Activated CD8-positive, alpha-beta memory T cell treated with anti-CD3 and anti-CD28 coated beads for 36 hours (primary cell): Measurements from ENCODE around the gene RHEB. TPM values are rescaled to one million over a fixed set of nuclear protein-coding genes. Genes with fewer than 3 reads are reported as not detected.

Source experiments
- CTCF ChIA-PET: fragments of 350-600 bp; sonication (Branson Sonifier 250); formaldehyde crosslinking; loops from one replicate; lab custom pipeline; 2021; ENCODE audit warnings: antibody characterized with exemption; lab: Charles Lee
- POLR2A ChIA-PET: fragments of 350-600 bp; sonication (Branson Sonifier 250); formaldehyde crosslinking; loops from one replicate; lab custom pipeline; 2021; ENCODE audit warnings: antibody characterized with exemption; lab: Charles Lee
- total RNA-seq, 2 experiments: library from RNA; stranded (reverse); gene quantifications; one replicate each; pipeline ENCODE4 v1.2.3, GENCODE V29; 2021

RHEB gene
- total RNA-seq, 2 experiments from 2014 or later = 49.4 to 51.2 TPM

GRCh38 chr7:151487228-151487627 is 32.5 kb downstream of the RHEB start:
- ChIA-PET CTCF (no interaction called here), POLR2A (no interaction called here)

- ChIA-PET POLR2A (no interaction called here), CTCF (interaction anchor here (1.1 kb wide), 1 partner anchor 12 kb away, joined by 3 read pairs; no protein-coding TSS in a partner anchor)
Observed at GRCh38 chr7:151486074-151486473, 33.6 kb downstream of the RHEB start.

DNA sequence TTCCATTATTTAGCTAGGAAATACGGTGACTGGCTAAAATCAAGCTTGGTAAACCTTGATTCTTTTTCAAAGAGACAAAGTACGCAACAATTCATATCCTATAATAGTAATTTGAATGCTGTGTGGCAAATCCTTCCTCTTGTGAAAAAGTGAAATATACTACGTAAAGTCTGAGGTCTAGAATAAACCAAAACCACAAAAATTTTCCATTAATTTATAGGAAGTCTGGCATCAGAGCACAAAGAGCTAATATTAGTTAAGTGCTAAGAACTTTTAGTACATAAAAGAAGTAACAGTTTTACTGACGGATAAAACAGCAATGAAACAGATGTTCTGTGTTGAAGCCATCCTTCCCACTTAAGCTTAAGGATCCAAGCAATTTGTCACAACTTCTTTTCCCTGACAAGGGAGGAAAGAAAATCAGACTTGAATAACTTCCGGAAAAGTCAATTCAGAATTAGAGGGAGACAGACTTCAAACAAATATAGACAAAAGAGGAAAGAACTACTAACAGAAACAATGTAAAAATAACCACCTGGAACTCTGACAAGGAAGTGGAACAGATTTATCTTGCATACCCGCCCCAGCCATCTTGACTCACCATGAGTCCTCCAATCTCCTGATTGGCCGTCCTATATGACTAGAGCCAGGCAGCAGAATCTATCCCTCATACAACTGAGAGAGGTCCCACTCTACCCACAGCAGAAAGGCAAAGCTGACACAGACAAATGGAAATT is 34.6 kb downstream of the RHEB start:
- ChIA-PET CTCF (no interaction called here), POLR2A (no interaction called here)

GRCh38 chr7:151483711-151483983 is 36.0 kb downstream of the RHEB start:
- CTCF ChIA-PET = no interaction called here
- POLR2A ChIA-PET = no interaction called here

- ChIA-PET CTCF (interaction anchor here (1.5 kb wide), 1 partner anchor 14 kb away, joined by 6 read pairs; no protein-coding TSS in a partner anchor), POLR2A (no interaction called here)
Observed at GRCh38 chr7:151482883-151483710, 36.6 kb downstream of the RHEB start.

GRCh38 chr7:151481650-151482505 is 37.8 kb downstream of the RHEB start:
- ChIA-PET CTCF (interaction anchor here (0.6 to 1.5 kb wide), 2 partner anchors 15 to 101 kb away, joined by 3 to 6 read pairs; no protein-coding TSS in a partner anchor), POLR2A (no interaction called here)

- CTCF ChIA-PET = no interaction called here
- POLR2A ChIA-PET = no interaction called here
Observed at GRCh38 chr7:151477867-151478266, 41.8 kb downstream of the RHEB start.

DNA sequence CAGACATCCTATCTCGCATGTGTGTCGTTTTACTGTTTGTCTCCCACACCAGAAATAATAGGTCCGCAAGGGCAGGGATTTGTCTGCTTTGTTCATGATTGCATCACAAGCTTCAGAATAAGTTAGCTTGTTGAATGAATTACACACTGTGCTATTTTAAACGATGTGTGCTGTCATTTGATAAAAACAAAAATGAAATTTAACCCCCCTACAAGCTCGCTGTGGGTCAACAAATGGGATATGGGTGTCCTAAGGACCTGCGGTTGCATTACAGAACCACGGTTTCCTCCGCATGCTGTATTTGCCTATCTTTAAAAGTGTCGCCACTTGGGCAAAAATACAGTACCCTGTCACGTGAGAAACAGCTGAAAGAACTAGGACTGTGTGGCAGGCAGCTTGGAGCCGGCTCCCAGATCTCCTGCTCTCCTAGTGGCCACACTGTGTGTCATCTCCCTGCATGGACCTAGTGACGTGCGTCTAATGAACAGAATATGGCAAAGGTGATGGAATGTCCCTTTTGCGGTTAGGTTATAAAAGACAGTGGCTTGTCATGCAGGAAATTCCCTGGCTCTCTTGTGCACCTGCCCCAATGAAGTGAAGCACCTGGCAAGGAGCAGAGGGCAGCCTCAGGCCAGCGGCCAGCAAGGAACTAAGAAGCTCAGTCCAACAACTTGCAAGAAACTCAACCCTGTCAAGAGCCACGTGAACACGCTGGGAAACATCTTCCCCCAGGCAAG is 46.9 kb downstream of the RHEB start:
- CTCF ChIA-PET = interaction anchor here (1.5 kb wide), 1 partner anchor 25 kb away, joined by 4 read pairs; no protein-coding TSS in a partner anchor
- POLR2A ChIA-PET = no interaction called here

- POLR2A ChIA-PET = no interaction called here
- CTCF ChIA-PET = interaction anchor here (0.9 to 1.4 kb wide), 2 partner anchors 156 to 312 kb away, joined by 3 to 5 read pairs; no protein-coding TSS in a partner anchor
Observed at GRCh38 chr7:151470711-151471110, 49.0 kb downstream of the RHEB start.

- POLR2A ChIA-PET = no interaction called here
- CTCF ChIA-PET = no interaction called here
Observed at GRCh38 chr7:151469281-151469680, 50.4 kb downstream of the RHEB start.

DNA sequence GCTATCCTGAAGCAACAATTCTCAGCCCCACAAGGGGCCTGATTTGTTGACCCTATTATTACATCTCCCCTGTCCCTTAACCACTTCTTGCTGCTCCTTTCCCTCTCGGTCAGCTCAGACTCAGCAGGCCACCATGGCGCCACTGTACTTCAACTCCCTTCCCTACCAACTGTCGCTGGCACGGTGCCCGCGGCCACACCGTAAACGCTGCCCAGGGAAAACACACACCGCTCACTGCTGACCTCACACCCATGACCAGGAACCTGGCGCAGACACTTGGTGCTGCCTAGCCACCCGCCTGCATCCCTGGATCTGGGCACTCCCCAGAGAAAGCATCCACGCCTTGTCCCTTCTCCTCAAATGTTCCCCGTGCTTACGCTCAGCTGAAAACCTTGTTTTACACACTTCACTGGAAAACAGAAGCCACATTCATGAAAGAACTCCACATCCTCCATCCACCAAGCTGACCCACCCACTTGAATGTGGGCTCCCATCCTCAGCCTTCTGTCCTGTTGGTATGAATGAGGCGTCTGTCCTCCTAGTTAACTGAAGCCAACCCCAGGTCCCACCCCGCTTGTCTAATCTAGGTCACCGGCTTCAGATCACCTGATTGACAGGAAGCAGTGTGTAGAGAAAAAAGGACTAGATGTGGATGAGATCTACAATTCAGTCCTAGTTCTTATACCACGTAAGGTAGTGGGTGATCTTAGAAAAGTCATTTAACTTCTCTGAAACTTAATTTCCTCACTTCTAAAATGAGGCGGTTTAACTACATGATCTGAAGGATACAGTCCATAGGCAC is 51.3 kb downstream of the RHEB start:
- POLR2A ChIA-PET = no interaction called here
- CTCF ChIA-PET = no interaction called here

DNA sequence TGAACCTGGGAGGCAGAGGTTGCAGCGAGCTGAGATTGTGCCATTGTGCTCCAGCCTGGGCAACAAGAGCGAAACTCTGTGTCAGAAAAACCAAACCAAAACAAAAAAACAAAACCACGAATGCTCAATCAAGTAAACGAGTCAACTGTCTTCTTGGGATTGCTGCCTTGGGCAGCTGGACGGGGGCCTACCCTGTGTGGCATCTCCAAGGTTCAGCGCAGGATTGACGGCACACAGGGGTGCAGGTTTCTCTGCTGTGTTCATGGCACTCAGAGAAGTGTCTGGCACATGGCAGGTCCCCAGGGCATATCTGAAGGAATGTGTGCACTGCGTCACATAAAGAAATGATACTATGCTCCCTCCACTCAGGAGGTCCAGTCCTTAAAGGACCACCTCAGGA is 54.5 kb downstream of the RHEB start:
- CTCF ChIA-PET = no interaction called here
- POLR2A ChIA-PET = no interaction called here

DNA sequence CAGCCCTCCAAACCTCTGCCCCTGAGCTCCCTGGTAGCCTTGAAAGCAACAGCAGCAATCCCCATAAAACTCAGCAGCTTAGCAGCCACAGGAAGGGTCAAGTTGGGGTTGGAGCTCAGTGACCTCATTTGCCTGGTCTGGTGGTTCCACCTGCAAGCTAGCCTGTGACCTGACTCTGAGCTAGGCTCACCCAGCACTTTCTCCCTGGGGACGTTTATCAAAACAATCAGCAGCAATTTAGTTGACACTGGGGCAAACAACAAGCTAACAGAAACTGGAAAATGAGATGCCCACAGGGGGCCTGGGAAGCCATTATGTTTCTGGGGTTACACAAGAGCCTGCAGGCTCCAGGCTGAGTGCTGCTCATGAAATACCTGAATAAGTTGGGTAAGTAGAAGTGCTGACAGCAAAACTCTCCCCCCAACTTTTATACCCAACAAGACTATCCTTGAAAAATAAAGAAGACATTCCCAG is 57.4 kb downstream of the RHEB start:
- CTCF ChIA-PET = no interaction called here
- POLR2A ChIA-PET = interaction anchor here (0.6 kb wide), 1 partner anchor 11 kb away, joined by 3 read pairs; no protein-coding TSS in a partner anchor

DNA sequence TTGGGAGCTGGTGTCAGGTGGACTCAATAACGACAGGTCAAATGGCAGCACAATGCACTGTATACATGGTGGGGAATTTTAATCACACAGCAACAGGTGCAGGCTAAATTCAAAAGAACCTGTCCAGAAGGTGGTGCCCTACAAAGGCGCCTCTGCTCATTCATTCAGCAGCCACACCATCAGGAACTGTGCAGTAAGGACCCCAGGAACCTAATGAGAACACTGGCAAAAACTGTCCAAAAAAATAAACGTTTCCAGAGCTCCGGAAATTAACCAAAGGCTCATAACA is 57.8 kb downstream of the RHEB start:
- ChIA-PET CTCF (no interaction called here), POLR2A (interaction anchor here (0.6 kb wide), 1 partner anchor 10 kb away, joined by 3 read pairs; no protein-coding TSS in a partner anchor)

DNA sequence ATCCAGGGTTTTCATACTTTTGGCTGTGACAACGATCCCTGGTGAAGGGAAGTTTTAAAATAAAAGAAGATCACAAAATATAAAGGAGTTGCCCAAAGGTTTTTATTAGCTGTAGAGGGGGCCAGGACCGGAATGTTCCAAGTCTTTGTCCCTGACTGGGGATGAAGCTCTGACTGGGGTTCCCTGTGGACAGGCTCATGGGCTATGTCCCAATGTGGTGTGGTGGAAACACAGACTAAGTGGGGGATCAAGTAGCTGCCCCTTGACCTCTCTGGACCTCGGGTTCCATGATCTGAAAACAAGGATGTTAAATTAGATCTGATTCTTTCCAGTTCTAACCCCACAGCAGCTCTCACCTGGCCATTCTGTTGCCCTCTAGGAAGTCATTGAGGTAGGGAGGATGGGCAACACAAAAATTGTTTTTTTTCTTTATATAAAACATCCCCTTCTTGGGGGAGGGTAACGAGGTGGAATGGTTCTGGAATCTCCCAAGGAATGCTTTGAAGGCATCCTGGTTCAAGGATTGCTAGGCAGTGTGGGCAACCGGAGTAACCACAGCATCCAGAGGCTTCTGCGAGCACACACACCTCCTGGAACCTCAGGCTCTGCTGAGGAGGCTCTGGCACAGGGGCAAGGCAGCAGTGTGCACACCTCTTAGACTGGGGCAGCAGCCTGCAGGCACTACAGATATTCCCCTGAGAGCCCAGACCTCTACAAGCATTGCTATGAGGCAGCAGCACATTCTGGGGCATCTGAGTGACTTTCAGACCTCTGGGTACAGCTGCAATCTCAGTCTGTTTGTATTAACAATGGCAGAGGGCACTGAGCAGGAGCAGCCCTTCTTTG is 58.4 kb downstream of the RHEB start:
- ChIA-PET POLR2A (no interaction called here), CTCF (interaction anchor here (2.2 kb wide), 1 partner anchor 12 kb away, joined by 8 read pairs; no protein-coding TSS in a partner anchor)

DNA sequence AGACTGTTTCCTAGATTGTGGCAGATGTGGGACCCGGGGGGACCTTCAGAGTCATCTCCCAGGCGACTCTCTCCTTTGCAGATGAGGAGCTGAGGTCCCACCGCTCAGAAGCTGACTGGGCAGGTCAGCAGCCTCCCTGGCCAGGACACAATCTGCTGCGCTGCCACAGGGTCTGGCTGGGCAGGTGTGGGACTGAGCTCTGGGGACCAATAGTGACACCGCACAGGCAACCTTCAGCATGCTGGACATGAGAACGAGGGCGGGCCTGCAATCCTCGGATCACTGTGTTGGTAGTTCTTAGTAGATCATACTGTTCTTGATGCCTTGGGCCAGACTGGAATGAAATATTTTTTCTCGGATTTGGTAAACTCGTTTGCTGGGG is 59.2 kb downstream of the RHEB start:
- POLR2A ChIA-PET = no interaction called here
- CTCF ChIA-PET = interaction anchor here (2.2 kb wide), 1 partner anchor 11 kb away, joined by 8 read pairs; no protein-coding TSS in a partner anchor
